HL-60 (cell line): ENCODE measurements around the gene ZFP36L1.

ENCODE experiments used
- DNase-seq, 2 experiments: peaks; one replicate each; pipeline ENCODE4 v3.0.0-alpha.2; 2010 to 2020; ENCODE audit warnings: low read depth in 1 of 2, low spot score in 1 of 2
- H3K27ac ChIP-seq: fragments of 250-450 bp; sonication (Bioruptor Pico); replicated peaks from 2 replicates; pipeline ENCODE4 v1.5.1; 2020; ENCODE audit warnings: mild to moderate bottlenecking, moderate library complexity
- H3K27me3 ChIP-seq: fragments of 250-450 bp; sonication (Bioruptor Pico); 2 replicates; pipeline ENCODE4 v1.5.1; 2021; ENCODE audit warnings: mild to moderate bottlenecking, moderate library complexity; ENCODE audit not compliant: insufficient read depth, poor library complexity, severe bottlenecking
- H3K4me3 ChIP-seq: replicated peaks from 2 replicates; pipeline ENCODE4 v1.5.1; 2011; ENCODE audit warnings: mild to moderate bottlenecking, control low read depth, low read length; ENCODE audit not compliant: insufficient read depth
- GABPA ChIP-seq: IDR thresholded peaks from 2 replicates; pipeline ENCODE4 v1.6.1; 2012; ENCODE audit warnings: low read depth
- POLR2AphosphoS5 ChIP-seq: IDR thresholded peaks from 2 replicates; pipeline ENCODE4 v1.6.1; 2012; ENCODE audit warnings: low read depth
- SPI1 ChIP-seq: IDR thresholded peaks from 2 replicates; pipeline ENCODE4 v1.6.1; 2012; ENCODE audit warnings: low read depth, mild to moderate bottlenecking, borderline replicate concordance
- TF ChIP-seq, protein P1 (sequence below): IDR thresholded peaks from one replicate; pipeline ENCODE4 v1.5.1; 2011; ENCODE audit warnings: low read length, control low read depth, inconsistent platforms; ENCODE audit not compliant: insufficient read depth
- TF ChIP-seq, protein P2 (sequence below): IDR thresholded peaks from 2 replicates; pipeline ENCODE4 v1.6.1; 2012; ENCODE audit warnings: low read depth; ENCODE audit not compliant: insufficient replicate concordance

Gene ZFP36L1

DNA sequence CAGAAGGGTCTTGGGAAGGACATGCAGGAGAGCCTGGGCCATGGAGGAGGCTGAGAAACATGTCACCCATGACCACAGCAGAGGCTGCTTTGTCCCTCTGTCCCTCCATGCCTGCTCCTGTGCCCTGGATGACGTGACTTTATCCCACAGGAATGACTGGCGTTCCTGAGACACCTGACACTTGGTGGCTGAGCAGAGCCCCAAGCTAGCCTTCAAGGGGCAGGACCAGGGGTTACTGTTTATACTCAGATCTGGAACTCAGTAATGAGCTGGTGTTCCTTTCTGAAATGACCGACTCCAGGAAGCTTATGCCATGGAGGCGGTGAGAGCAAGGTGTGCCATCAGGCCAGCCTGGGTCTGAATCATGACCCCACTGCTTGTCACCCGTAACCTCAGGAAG is 44.2 kb downstream of the ZFP36L1 start:
- no peaks in the 10 kb centered on the region for H3K27me3 ChIP-seq
- TF ChIP-seq, protein P1, sequence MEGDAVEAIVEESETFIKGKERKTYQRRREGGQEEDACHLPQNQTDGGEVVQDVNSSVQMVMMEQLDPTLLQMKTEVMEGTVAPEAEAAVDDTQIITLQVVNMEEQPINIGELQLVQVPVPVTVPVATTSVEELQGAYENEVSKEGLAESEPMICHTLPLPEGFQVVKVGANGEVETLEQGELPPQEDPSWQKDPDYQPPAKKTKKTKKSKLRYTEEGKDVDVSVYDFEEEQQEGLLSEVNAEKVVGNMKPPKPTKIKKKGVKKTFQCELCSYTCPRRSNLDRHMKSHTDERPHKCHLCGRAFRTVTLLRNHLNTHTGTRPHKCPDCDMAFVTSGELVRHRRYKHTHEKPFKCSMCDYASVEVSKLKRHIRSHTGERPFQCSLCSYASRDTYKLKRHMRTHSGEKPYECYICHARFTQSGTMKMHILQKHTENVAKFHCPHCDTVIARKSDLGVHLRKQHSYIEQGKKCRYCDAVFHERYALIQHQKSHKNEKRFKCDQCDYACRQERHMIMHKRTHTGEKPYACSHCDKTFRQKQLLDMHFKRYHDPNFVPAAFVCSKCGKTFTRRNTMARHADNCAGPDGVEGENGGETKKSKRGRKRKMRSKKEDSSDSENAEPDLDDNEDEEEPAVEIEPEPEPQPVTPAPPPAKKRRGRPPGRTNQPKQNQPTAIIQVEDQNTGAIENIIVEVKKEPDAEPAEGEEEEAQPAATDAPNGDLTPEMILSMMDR: no peak
- TF ChIP-seq GABPA (no peak), SPI1 (no peak), POLR2AphosphoS5 (no peak)
- TF ChIP-seq, protein P2, sequence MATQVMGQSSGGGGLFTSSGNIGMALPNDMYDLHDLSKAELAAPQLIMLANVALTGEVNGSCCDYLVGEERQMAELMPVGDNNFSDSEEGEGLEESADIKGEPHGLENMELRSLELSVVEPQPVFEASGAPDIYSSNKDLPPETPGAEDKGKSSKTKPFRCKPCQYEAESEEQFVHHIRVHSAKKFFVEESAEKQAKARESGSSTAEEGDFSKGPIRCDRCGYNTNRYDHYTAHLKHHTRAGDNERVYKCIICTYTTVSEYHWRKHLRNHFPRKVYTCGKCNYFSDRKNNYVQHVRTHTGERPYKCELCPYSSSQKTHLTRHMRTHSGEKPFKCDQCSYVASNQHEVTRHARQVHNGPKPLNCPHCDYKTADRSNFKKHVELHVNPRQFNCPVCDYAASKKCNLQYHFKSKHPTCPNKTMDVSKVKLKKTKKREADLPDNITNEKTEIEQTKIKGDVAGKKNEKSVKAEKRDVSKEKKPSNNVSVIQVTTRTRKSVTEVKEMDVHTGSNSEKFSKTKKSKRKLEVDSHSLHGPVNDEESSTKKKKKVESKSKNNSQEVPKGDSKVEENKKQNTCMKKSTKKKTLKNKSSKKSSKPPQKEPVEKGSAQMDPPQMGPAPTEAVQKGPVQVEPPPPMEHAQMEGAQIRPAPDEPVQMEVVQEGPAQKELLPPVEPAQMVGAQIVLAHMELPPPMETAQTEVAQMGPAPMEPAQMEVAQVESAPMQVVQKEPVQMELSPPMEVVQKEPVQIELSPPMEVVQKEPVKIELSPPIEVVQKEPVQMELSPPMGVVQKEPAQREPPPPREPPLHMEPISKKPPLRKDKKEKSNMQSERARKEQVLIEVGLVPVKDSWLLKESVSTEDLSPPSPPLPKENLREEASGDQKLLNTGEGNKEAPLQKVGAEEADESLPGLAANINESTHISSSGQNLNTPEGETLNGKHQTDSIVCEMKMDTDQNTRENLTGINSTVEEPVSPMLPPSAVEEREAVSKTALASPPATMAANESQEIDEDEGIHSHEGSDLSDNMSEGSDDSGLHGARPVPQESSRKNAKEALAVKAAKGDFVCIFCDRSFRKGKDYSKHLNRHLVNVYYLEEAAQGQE: no peak
- DNase-seq: no peak
- H3K4me3 ChIP-seq: no peak overlapping the region
- H3K27ac ChIP-seq: no peak overlapping the region

DNA sequence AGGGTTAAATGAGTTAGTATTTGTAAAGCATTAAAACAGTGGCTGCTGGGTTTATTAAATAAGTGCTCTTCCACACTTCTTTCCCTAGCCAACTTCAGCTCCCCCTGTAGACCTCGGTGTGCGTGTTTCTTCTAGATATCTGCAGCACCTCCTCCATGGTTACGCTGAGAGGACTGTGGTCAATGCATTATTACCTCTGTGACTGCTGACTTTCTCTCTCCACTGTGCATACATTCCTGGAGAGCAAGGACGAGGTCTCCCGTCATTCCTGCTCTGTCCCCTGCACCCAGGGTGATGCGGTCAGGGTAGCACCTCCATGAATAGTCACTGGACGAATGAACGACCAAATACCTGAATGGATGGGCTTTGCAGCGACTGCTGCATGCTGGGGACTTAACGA is 44.6 kb downstream of the ZFP36L1 start:
- TF ChIP-seq, protein P1: no peak
- TF ChIP-seq, protein P2: no peak
- no peak for TF ChIP-seq GABPA
- TF ChIP-seq SPI1: no peak
- TF ChIP-seq POLR2AphosphoS5: no peak
- no peak overlapping the region for H3K27ac ChIP-seq
- DNase-seq: no peak
- no peak overlapping the region for H3K4me3 ChIP-seq
- H3K27me3 ChIP-seq: no peaks in the 10 kb centered on the region

DNA sequence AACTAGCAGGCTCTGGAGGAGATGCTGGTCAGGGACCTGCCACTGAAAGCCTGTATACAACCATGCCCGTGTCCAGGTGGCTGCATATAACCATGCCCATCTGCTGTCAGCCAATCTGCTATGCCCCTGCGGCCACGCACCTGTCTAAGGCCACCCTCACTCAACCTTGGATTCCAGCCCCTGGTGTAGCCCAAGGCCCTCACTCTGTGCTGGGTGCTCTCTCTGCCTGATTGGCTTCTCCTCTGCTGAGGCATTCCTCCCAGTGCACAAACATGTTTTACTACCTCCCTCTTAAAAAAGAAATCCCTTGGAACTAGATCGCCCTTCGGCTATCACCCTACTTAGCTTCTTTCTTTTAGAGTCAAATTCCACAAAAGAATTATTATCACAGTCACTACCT is 45.5 kb downstream of the ZFP36L1 start:
- no peak for TF ChIP-seq GABPA
- TF ChIP-seq POLR2AphosphoS5: no peak
- TF ChIP-seq, protein P1: no peak
- TF ChIP-seq SPI1: no peak
- TF ChIP-seq, protein P2: no peak
- H3K27ac ChIP-seq: no peak overlapping the region
- no peak overlapping the region for H3K4me3 ChIP-seq
- DNase-seq: no peak
- no peaks in the 10 kb centered on the region for H3K27me3 ChIP-seq
